Upper lobe of right lung (tissue), 1 donor: ENCODE measurements around the gene ENO3. TPM values are rescaled to one million over a fixed set of nuclear protein-coding genes. Genes with fewer than 3 reads are reported as not detected.
A peak's percentile ranks its signal among the peaks of the same experiment; 100 is the strongest.
"Not testable (repeated sequence)": the region's sequence is repeated elsewhere in the genome, so short reads cannot be mapped to it uniquely, and the experiment has no call there.

Source experiments
- ATAC-seq: fragments of 200-7000 bp; cut with Tn5 transposase; one replicate; pipeline ENCODE4 v1.9.1; 2020; ENCODE audit warnings: mild to moderate bottlenecking, moderate library complexity
- DNase-seq: peaks from one replicate; pipeline ENCODE4 v3.0.0-alpha.2; 2020
- H3K27ac ChIP-seq: fragments of 200-600 bp; one replicate; pipeline ENCODE4 v1.8.0; 2022
- H3K27me3 ChIP-seq: fragments of 200-600 bp; one replicate; pipeline ENCODE4 v1.8.0; 2022; ENCODE audit warnings: mild to moderate bottlenecking
- H3K36me3 ChIP-seq: fragments of 200-600 bp; one replicate; pipeline ENCODE4 v1.8.0; 2022
- H3K4me1 ChIP-seq: fragments of 200-600 bp; one replicate; pipeline ENCODE4 v1.8.0; 2022
- H3K4me3 ChIP-seq: fragments of 200-600 bp; one replicate; pipeline ENCODE4 v1.8.0; 2022; ENCODE audit warnings: mild to moderate bottlenecking
- H3K9me3 ChIP-seq: fragments of 200-600 bp; one replicate; pipeline ENCODE4 v1.8.0; 2022
- CTCF ChIP-seq: fragments of 200-600 bp; IDR thresholded peaks from one replicate; pipeline ENCODE4 v1.8.0; 2022; ENCODE audit warnings: antibody characterized with exemption
- intact Hi-C: fragments of 100-400 bp; cut with DNase I; formaldehyde crosslinking; loops from one replicate; pipeline ENCODE4 v1.11.0; 2022
- long read RNA-seq: library from polyadenylated mRNA; unstranded; transcript quantifications from one replicate; pipeline ENCODE4 v2.0.0, GENCODE V29; 2021
- total RNA-seq: library from RNA; stranded (reverse); fragmentation: NEBNext Ultra II Directional; extraction: Animal tissue kit (Norgen Biotek cat#: 25700); gene quantifications from one replicate; pipeline ENCODE4 v1.2.1, GENCODE V29; 2021
- donor health status: DM: no; HTN: yes; CAD: no; lungs with severe emphysema.

Gene ENO3
- total RNA-seq = 8.6 TPM
- long read RNA-seq, partial matches to known transcripts = 1 of 4 reads
- long read RNA-seq, other reads (novel, unspliced or antisense) = 3 of 4 reads

GRCh38 chr17:4950746-4951204, at the start of gene ENO3:
Gene ENO3, plus strand, starts transcription at chr17:4951119. Its CDS starts 711 bp downstream, at chr17:4951830.
- DNase-seq = no peak

GRCh38 chr17:4901648-4902344, 49.1 kb upstream of the ENO3 start:
- Histone ChIP-seq H3K4me3 (peak overlapping the region; percentile 53), H3K27ac (peak overlapping the region; percentile 42), H3K27me3 (peaks cover 6% of the 10 kb centered on the region), H3K9me3 (no peaks in the 10 kb centered on the region), H3K4me1 (peaks cover 9% of the 10 kb centered on the region), H3K36me3 (peaks cover 5% of the 10 kb centered on the region)
- intact Hi-C loops = loop anchor here (10.0 kb wide), 1 partner anchor 163 kb away; no protein-coding TSS in a partner anchor
- TF ChIP-seq CTCF = no peak
- ATAC-seq = peak; percentile 61
- DNase-seq = peak; percentile 86

More at GRCh38 chr17:4950746-4951204, at the start of gene ENO3:
- Histone ChIP-seq H3K4me3 (peak within 1 kb of the TSS; percentile 99), H3K4me1 (peaks cover 27% of the 10 kb centered on the region), H3K36me3 (peaks cover 11% of the 10 kb centered on the region), H3K9me3 (no peaks in the 10 kb centered on the region), H3K27ac (peak within 1 kb of the TSS; percentile 97), H3K27me3 (no peaks in the 10 kb centered on the region)
- intact Hi-C loops = no loop called here
- ATAC-seq = no peak
- no peak for TF ChIP-seq CTCF

GRCh38 chr17:4902540-4902939, 48.4 kb upstream of the ENO3 start:
- Histone ChIP-seq H3K27ac (peak overlapping the region; percentile 42), H3K9me3 (no peaks in the 10 kb centered on the region), H3K4me3 (no peak overlapping the region), H3K4me1 (peaks cover 9% of the 10 kb centered on the region), H3K36me3 (no peaks in the 10 kb centered on the region), H3K27me3 (peaks cover 6% of the 10 kb centered on the region)
- intact Hi-C loops = loop anchor here (10.0 kb wide), 1 partner anchor 162 kb away; no protein-coding TSS in a partner anchor
- ATAC-seq (no peak), DNase-seq (no peak)
- no peak for TF ChIP-seq CTCF

- peak within 1 kb of the TSS; percentile 42 for H3K27ac ChIP-seq
- intact Hi-C loops = loop anchor here (10.0 kb wide), 1 partner anchor 162 kb away; no protein-coding TSS in a partner anchor
- peak; percentile 53 for ATAC-seq
- H3K36me3 ChIP-seq = no peaks in the 10 kb centered on the region
- peaks cover 6% of the 10 kb centered on the region for H3K27me3 ChIP-seq
- no peak for DNase-seq
- H3K9me3 ChIP-seq = no peaks in the 10 kb centered on the region
- peak; percentile 77 for TF ChIP-seq CTCF
- H3K4me1 ChIP-seq = peaks cover 9% of the 10 kb centered on the region
- H3K4me3 ChIP-seq = peak within 1 kb of the TSS; percentile 6
Measured at GRCh38 chr17:4903051-4903818, 47.7 kb upstream of the ENO3 start, which contains the start of gene CHRNE. Gene CHRNE, minus strand, starts transcription at chr17:4903098. Its CDS starts 35 bp downstream, at chr17:4903063.

- H3K4me3 ChIP-seq, H3K9me3 ChIP-seq, DNase-seq, H3K4me1 ChIP-seq, H3K36me3 ChIP-seq, ATAC-seq, H3K27me3 ChIP-seq, H3K27ac ChIP-seq: not testable (repeated sequence)
- intact Hi-C loops = loop anchor here (10.0 kb wide), 1 partner anchor 158 kb away; no protein-coding TSS in a partner anchor
Measured at GRCh38 chr17:4906642-4907041, 44.3 kb upstream of the ENO3 start.
